GM21723 (cell line): ENCODE data around the gene SPHK1.

ENCODE experiments used
- ATAC-seq: cut with Tn5 transposase; IDR thresholded peaks from one replicate; pipeline ENCODE4 v1.9.1; 2021; ENCODE audit warnings: mild to moderate bottlenecking, moderate library complexity; ENCODE audit not compliant: unreplicated experiment

SPHK1 gene

GRCh38 chr17:76384987-76385891 is 830 bp downstream of the SPHK1 start:
- no peak for ATAC-seq

- no peak for ATAC-seq
These were observed 1.7 kb downstream of the SPHK1 start for GRCh38 chr17:76385892-76386786.

- no peak for ATAC-seq
These were observed 2.8 kb downstream of the SPHK1 start for GRCh38 chr17:76386966-76387765.

- ATAC-seq, result no peak
These were observed 4.8 kb downstream of the SPHK1 start for GRCh38 chr17:76388966-76389888.

GRCh38 chr17:76390003-76390421 is 5.6 kb downstream of the SPHK1 start:
- no peak for ATAC-seq

GRCh38 chr17:76391200-76391715 is 6.8 kb downstream of the SPHK1 start:
- no peak for ATAC-seq

- no peak for ATAC-seq
These were observed 9.8 kb downstream of the SPHK1 start for GRCh38 chr17:76394166-76394565.

- ATAC-seq, result no peak
These were observed 11.6 kb downstream of the SPHK1 start for GRCh38 chr17:76395980-76396379.

GRCh38 chr17:76397184-76397583 is 12.8 kb downstream of the SPHK1 start:
- no peak for ATAC-seq

- no peak for ATAC-seq
These were observed 13.5 kb downstream of the SPHK1 start for GRCh38 chr17:76397687-76398522.

GRCh38 chr17:76398523-76399174 is 14.2 kb downstream of the SPHK1 start:
- ATAC-seq, result no peak

GRCh38 chr17:76399175-76400172 is 15.1 kb downstream of the SPHK1 start:
- no peak for ATAC-seq

GRCh38 chr17:76402711-76403110 is 18.3 kb downstream of the SPHK1 start:
- ATAC-seq, result no peak

GRCh38 chr17:76404256-76404655 is 19.8 kb downstream of the SPHK1 start:
- ATAC-seq, result no peak

GRCh38 chr17:76404976-76405563 is 20.7 kb downstream of the SPHK1 start:
- no peak for ATAC-seq

- ATAC-seq, result no peak
These were observed 21.2 kb downstream of the SPHK1 start for GRCh38 chr17:76405607-76405966.
